Nephron (organoid): Measurements from ENCODE around the gene ADAMTS14.

ENCODE experiments used
- H3K27ac Mint-ChIP-seq, 3 experiments: 2 replicates each; pipeline ENCODE4 v1.8.0; 2020; ENCODE audit warnings: mixed read lengths in 3 of 3, mild to moderate bottlenecking in 2 of 3, moderate library complexity in 1 of 3
- H3K27me3 Mint-ChIP-seq: 2 replicates; pipeline ENCODE4 v1.8.0; 2021; ENCODE audit warnings: low read depth, mild to moderate bottlenecking, moderate library complexity, mixed read lengths
- H3K36me3 Mint-ChIP-seq: 2 replicates; pipeline ENCODE4 v1.8.0; 2020; ENCODE audit warnings: low read depth, mixed read lengths
- H3K4me1 Mint-ChIP-seq: 2 replicates; pipeline ENCODE4 v1.8.0; 2020; ENCODE audit warnings: mixed read lengths
- H3K4me3 Mint-ChIP-seq, 3 experiments: 2 replicates each; pipeline ENCODE4 v1.8.0; 2020; ENCODE audit warnings: mild to moderate bottlenecking in 3 of 3, mixed read lengths in 3 of 3, moderate library complexity in 2 of 3
- H3K9me3 Mint-ChIP-seq: 2 replicates; pipeline ENCODE4 v1.8.0; 2020; ENCODE audit warnings: mixed read lengths
- CTCF ChIP-seq, 3 experiments: fragments of 200-600 bp; sonication (generic); IDR thresholded peaks; one replicate each; pipeline ENCODE4 v1.5.0; 2021; ENCODE audit warnings: antibody characterized with exemption in 3 of 3; ENCODE audit not compliant: unreplicated experiment in 3 of 3

The ADAMTS14 gene

DNA sequence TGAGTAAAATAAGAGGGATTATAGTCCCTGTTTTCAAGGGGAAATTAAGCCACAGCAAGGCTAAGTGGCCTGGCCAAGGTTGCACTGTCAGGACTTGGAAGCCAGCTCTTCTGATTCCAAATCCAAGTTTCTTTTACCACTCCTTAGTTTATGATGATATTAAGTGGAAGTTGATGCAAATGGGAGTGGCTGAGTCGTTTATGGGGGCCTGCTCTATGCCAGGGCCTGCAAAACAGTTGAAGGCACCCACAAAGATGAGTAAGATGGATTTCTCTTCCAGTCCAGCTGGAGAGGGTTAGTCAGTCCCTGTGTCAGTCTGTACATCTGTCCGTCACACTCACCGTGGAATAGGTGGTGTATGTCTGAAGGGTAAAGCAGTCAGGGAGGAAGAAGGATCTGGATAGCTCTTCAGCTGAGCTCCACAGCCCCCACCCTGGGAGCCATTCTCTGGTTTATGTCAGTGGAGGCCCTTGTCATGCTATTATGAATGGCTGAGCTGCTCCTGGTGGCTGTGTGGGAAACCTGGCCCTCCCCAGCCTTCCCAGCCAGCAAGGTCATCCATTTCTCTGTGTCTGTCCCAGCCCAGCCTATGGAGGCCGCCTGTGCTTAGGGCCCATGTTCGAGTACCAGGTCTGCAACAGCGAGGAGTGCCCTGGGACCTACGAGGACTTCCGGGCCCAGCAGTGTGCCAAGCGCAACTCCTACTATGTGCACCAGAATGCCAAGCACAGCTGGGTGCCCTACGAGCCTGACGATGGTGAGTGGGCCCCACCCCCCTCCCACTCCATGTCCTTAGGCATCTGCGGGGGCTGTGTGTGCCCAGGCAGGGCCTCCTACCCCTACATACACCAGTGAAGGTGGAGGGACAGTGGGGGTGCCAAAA, 68.3 kb downstream of the ADAMTS14 start:
- H3K27ac Mint-ChIP-seq: peak overlapping the region in 2 of 3 experiments; percentile 38 to 62

DNA sequence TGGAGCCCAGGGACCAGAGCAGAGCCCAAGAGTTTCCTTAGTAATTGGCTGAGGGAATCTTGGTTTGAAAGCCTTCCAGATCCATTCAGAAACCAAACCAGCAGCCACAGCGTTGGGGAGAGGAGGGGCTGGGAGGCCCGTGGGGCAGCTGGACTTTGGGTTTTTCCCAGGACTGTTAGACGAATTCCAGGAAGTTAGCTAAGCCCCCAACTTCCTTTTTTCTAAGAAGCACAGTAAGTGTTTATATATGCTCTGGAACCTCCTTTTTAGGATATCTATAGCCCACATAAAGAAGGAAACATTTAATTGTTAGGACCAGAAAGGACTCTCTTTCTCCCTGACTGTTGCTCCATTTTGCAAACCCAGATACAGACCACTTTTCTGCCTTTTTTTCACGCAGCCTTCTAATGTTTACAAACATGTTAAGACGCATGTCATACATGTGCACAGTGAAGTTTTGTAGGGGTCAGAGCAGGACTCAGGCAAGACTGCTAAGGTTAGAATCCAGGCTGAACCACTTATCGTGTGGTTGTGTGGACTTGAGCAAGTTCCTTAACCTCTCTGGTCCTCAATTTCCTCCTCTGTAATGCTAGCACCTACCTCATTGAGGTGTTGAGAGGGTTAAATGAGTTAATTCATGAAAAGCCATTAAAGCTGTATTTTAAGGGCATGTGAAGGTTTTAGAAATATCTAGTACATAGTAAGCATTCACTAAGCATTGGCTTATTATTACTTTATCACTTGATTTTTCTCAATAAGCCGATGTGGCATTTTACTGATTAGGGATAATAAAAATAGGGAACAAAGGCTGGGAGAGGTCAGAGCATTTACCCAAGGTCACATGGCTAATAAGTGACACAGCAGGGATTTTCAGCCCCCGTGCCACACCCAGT, 70.5 kb downstream of the ADAMTS14 start:
- peaks cover 36% of the 10 kb centered on the region for H3K4me1 Mint-ChIP-seq
- H3K27me3 Mint-ChIP-seq: peaks cover 4% of the 10 kb centered on the region
- H3K27ac Mint-ChIP-seq: peak overlapping the region; percentile 45 to 90 (median 61)
- TF ChIP-seq CTCF (IDR thresholded peaks at IDR 0.05; ENCODE audit: unreplicated experiment in 3 of 3): no peak
- H3K4me3 Mint-ChIP-seq: no peak overlapping the region
- H3K36me3 Mint-ChIP-seq: no peaks in the 10 kb centered on the region
- H3K9me3 Mint-ChIP-seq: peaks cover 3% of the 10 kb centered on the region

More for the DNA sequence above, 68.3 kb downstream of the ADAMTS14 start:
- Mint-ChIP-seq H3K27me3 (peaks cover under 1% of the 10 kb centered on the region), H3K4me1 (peaks cover 30% of the 10 kb centered on the region), H3K4me3 (no peak overlapping the region), H3K36me3 (no peaks in the 10 kb centered on the region), H3K9me3 (peaks cover under 1% of the 10 kb centered on the region)
- no peak for TF ChIP-seq CTCF (IDR thresholded peaks at IDR 0.05; ENCODE audit: unreplicated experiment in 3 of 3)

GRCh38 chr10:70743430-70743788, 71.1 kb downstream of the ADAMTS14 start:
- Mint-ChIP-seq H3K36me3 (no peaks in the 10 kb centered on the region), H3K27me3 (peaks cover 4% of the 10 kb centered on the region), H3K27ac (no peak overlapping the region), H3K4me3 (no peak overlapping the region), H3K4me1 (peaks cover 32% of the 10 kb centered on the region), H3K9me3 (peaks cover 3% of the 10 kb centered on the region)
- no peak for TF ChIP-seq CTCF (IDR thresholded peaks at IDR 0.05; ENCODE audit: unreplicated experiment in 3 of 3)

DNA sequence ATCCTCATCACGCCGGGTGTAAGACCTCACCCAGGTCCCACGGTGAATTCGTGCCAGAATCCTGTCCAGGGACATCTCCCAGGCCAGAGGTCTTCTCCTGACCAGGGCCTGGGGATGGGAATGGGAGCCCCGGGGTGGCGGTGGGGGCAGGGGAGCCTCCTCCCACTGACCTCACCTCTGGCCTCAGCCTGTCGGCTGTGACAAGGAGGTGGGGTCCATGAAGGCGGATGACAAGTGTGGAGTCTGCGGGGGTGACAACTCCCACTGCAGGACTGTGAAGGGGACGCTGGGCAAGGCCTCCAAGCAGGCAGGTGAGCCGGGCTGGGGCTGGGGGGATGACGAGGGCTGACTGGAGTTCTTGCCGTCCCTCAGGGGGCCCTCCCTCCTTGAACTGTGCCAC, 71.6 kb downstream of the ADAMTS14 start:
- H3K9me3 Mint-ChIP-seq: peaks cover 3% of the 10 kb centered on the region
- no peak overlapping the region for H3K4me3 Mint-ChIP-seq
- H3K27me3 Mint-ChIP-seq: peaks cover 4% of the 10 kb centered on the region

DNA sequence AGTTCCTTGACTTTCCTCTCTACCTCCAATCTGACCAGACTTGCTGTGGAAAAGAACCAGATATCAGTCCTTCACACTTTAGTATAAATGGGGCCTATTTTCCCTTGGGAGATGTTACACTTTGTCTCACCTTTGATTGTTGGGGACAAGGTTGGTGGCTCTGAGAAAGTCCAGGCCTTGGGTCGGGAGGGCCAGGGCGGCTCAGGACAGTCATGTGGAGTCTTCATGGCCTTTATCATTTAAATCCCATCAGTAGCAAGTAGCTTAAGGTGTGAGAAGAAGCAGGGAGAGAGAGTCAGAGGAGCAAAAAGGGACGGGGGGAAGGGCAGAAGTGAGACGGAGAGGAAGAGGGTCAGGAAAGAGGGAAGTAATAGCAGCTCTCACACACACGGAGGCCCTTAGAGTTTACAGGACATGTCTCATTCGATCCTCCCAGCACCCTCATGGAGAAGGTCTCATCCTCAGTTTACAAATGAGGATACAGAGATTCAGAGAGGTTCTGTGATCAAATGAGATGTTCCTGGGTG, 72.4 kb downstream of the ADAMTS14 start:
- peaks cover 4% of the 10 kb centered on the region for H3K27me3 Mint-ChIP-seq

More for the DNA sequence above, 71.6 kb downstream of the ADAMTS14 start:
- TF ChIP-seq CTCF (IDR thresholded peaks at IDR 0.05; ENCODE audit: unreplicated experiment in 3 of 3): no peak
- H3K4me1 Mint-ChIP-seq: peaks cover 30% of the 10 kb centered on the region
- no peaks in the 10 kb centered on the region for H3K36me3 Mint-ChIP-seq
- H3K27ac Mint-ChIP-seq: no peak overlapping the region

More for the DNA sequence above, 72.4 kb downstream of the ADAMTS14 start:
- H3K4me1 Mint-ChIP-seq: peaks cover 30% of the 10 kb centered on the region
- H3K27ac Mint-ChIP-seq: peak overlapping the region in 1 of 3 experiments; percentile 1
- no peaks in the 10 kb centered on the region for H3K36me3 Mint-ChIP-seq
- TF ChIP-seq CTCF (IDR thresholded peaks at IDR 0.05; ENCODE audit: unreplicated experiment in 3 of 3): no peak
- H3K9me3 Mint-ChIP-seq: peaks cover 3% of the 10 kb centered on the region
- no peak overlapping the region for H3K4me3 Mint-ChIP-seq
